Measurements from ENCODE around the gene UGT8.
"Not testable (repeated sequence)": the region's sequence is repeated elsewhere in the genome, so short reads cannot be mapped to it uniquely, and the experiment has no call there.

UGT8 gene

GRCh38 chr4:114606245-114606644 is 7.6 kb downstream of the UGT8 start:
- TF ChIP-seq CTCF (IDR thresholded peaks at IDR 0.05; ENCODE audit: low read depth, low read length): no peak

GRCh38 chr4:114607056-114607455 is 8.4 kb downstream of the UGT8 start:
- no peak for DNase-seq (ENCODE audit: low read depth in 2 of 2)
- H3K4me3 ChIP-seq (replicated peaks in 1 of 2; ENCODE audit: low read depth in 2 of 2, low read length in 2 of 2): no peak overlapping the region
- TF ChIP-seq CTCF (IDR thresholded peaks at IDR 0.05; ENCODE audit: low read depth, low read length): no peak

More at GRCh38 chr4:114606245-114606644, 7.6 kb downstream of the UGT8 start:
- DNase-seq (ENCODE audit: low read depth in 2 of 2): no peak
- H3K4me3 ChIP-seq (replicated peaks in 1 of 2; ENCODE audit: low read depth in 2 of 2, low read length in 2 of 2): no peak overlapping the region

GRCh38 chr4:114613560-114613959 is 15.0 kb downstream of the UGT8 start:
- DNase-seq (ENCODE audit: low read depth in 2 of 2): no peak
- no peak for TF ChIP-seq CTCF (IDR thresholded peaks at IDR 0.05; ENCODE audit: low read depth, low read length)
- H3K4me3 ChIP-seq (replicated peaks in 1 of 2; ENCODE audit: low read depth in 2 of 2, low read length in 2 of 2): no peak overlapping the region

- no peak overlapping the region for H3K4me3 ChIP-seq (replicated peaks in 1 of 2; ENCODE audit: low read depth in 2 of 2, low read length in 2 of 2)
- DNase-seq (ENCODE audit: low read depth in 2 of 2): no peak
- no peak for TF ChIP-seq CTCF (IDR thresholded peaks at IDR 0.05; ENCODE audit: low read depth, low read length)
Observed at GRCh38 chr4:114615435-114615834, 16.8 kb downstream of the UGT8 start.

- not testable (repeated sequence) for DNase-seq (ENCODE audit: low read depth in 2 of 2); H3K4me3 ChIP-seq (replicated peaks in 1 of 2; ENCODE audit: low read depth in 2 of 2, low read length in 2 of 2)
Observed at GRCh38 chr4:114616036-114616435, 17.4 kb downstream of the UGT8 start.

GRCh38 chr4:114626196-114626595 is 27.6 kb downstream of the UGT8 start:
- no peak for TF ChIP-seq CTCF (IDR thresholded peaks at IDR 0.05; ENCODE audit: low read depth, low read length)
- H3K4me3 ChIP-seq (replicated peaks in 1 of 2; ENCODE audit: low read depth in 2 of 2, low read length in 2 of 2): no peak overlapping the region
- no peak for DNase-seq (ENCODE audit: low read depth in 2 of 2)

GRCh38 chr4:114636192-114636935 is 37.8 kb downstream of the UGT8 start:
- H3K4me3 ChIP-seq (replicated peaks in 1 of 2; ENCODE audit: low read depth in 2 of 2, low read length in 2 of 2): no peak overlapping the region
- DNase-seq (ENCODE audit: low read depth in 2 of 2): no peak
- TF ChIP-seq CTCF (IDR thresholded peaks at IDR 0.05; ENCODE audit: low read depth, low read length): no peak
